Transverse colon (tissue), 4 donors: ENCODE results near the gene UPP2.

Experiments
- CTCF ChIP-seq, 5 experiments: fragments of 200-600 bp in 3 of 5; fragments of 450-650 bp in 2 of 5; sonication (generic) in 3 of 5; IDR thresholded peaks; 1 replicate in 2 of 5; 2 replicates in 3 of 5; pipeline ENCODE4 v1.5.1; 2016 to 2017; ENCODE audit warnings: antibody characterized with exemption in 5 of 5, inconsistent platforms in 3 of 5, mild to moderate bottlenecking in 2 of 5, moderate library complexity in 1 of 5
- EP300 ChIP-seq: sonication (generic); formaldehyde crosslinking; IDR thresholded peaks from one replicate; pipeline ENCODE4 v1.6.1; 2017; ENCODE audit warnings: antibody characterized with exemption, low read depth
- POLR2A ChIP-seq: fragments of 450-650 bp; IDR thresholded peaks from one replicate; pipeline ENCODE4 v1.6.1; 2016; ENCODE audit warnings: antibody characterized with exemption, mild to moderate bottlenecking, moderate library complexity
- POLR2AphosphoS5 ChIP-seq, 3 donors: sonication (generic); formaldehyde crosslinking; IDR thresholded peaks; one replicate each; pipeline ENCODE4 v1.6.1; 2016; ENCODE audit warnings: antibody characterized with exemption in 3 of 3

DNA sequence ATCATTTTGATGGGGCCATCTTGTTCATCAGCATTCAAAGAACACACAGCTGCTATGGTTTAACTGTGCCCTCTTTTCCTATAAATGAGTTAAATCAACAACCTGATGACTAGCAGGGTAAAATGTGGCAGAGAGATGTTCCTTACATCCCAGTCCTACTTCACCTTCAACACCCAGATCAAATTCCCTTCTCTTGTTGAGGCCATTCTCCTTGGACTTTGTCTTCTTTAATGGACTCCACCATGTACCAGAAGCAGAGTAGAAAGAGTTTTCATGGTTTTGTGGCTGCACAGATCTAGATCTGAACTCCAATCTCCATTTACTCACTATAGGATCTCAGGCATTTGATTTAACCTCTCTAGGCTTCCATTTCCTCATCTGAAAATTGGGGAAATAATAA, 6.4 kb upstream of the UPP2 start:
- TF ChIP-seq CTCF (IDR thresholded peaks at IDR 0.05) (no peak), EP300 (no peak), POLR2A (no peak), POLR2AphosphoS5 (IDR thresholded peaks at IDR 0.05) (no peak)
